Testis (tissue), 3 donors: ENCODE measurements around the gene PPP1R27. TPM values are rescaled to one million over a fixed set of nuclear protein-coding genes. Genes with fewer than 3 reads are reported as not detected.

Experiments used
- DNase-seq: peaks from one replicate; pipeline ENCODE4 v3.0.0-alpha.2; 2019
- H3K27ac ChIP-seq, 2 donors: fragments of 200-600 bp; sonication (generic); one replicate each; pipeline ENCODE4 v1.5.1; 2019
- H3K27me3 ChIP-seq: fragments of 200-600 bp; sonication (generic); one replicate; pipeline ENCODE4 v1.5.1; 2019
- H3K36me3 ChIP-seq: fragments of 200-600 bp; sonication (generic); one replicate; pipeline ENCODE4 v1.5.1; 2017; ENCODE audit warnings: low read depth; ENCODE audit errors: missing control alignments
- H3K4me1 ChIP-seq: fragments of 200-600 bp; sonication (generic); one replicate; pipeline ENCODE4 v1.5.1; 2019
- H3K4me3 ChIP-seq, 2 donors: fragments of 200-600 bp; sonication (generic); one replicate each; pipeline ENCODE4 v1.5.1; 2017 to 2019
- H3K9me3 ChIP-seq: fragments of 200-600 bp; sonication (generic); one replicate; pipeline ENCODE4 v1.5.1; 2017
- CTCF ChIP-seq, 3 experiments: fragments of 450-650 bp in 2 of 3; fragments of 200-600 bp in 1 of 3; sonication (generic) in 1 of 3; IDR thresholded peaks; one replicate each; pipeline ENCODE4 v1.5.1; 2016 to 2019; ENCODE audit warnings: antibody characterized with exemption in 3 of 3, mild to moderate bottlenecking in 2 of 3, moderate library complexity in 1 of 3
- POLR2A ChIP-seq: fragments of 450-650 bp; IDR thresholded peaks from one replicate; pipeline ENCODE4 v1.6.1; 2017; ENCODE audit warnings: antibody characterized with exemption, mild to moderate bottlenecking, moderate library complexity
- WGBS, 2 donors: methylation state at CpG; one replicate each; pipeline ENCODE4 v1.1.5; 2018; 5-methylcytosine and 5-hydroxymethylcytosine counted together
- intact Hi-C: fragments of 100-400 bp; cut with DNase I; formaldehyde crosslinking; loops from one replicate; pipeline ENCODE4 v1.15.1; 2023; ENCODE audit warnings: low total_unique reads
- polyA plus RNA-seq: library from polyadenylated mRNA; stranded (reverse); fragments of 350-450 nt; fragmentation: Illumina TruSeq; extraction: RNeasy Lipid Tissue Mini Kit (QIAGEN cat#74804); gene quantifications from one replicate; pipeline ENCODE4 v1.2.3, GENCODE V29; 2014; ENCODE audit warnings: low read depth, low replicate concordance; ENCODE audit not compliant: insufficient read depth
- total RNA-seq, 2 donors: library from RNA; depleted of rRNA; stranded (reverse); fragments of >200 nt; gene quantifications; one replicate each; pipeline ENCODE4 v1.2.3, GENCODE V29; 2016

PPP1R27 gene
- total and polyA plus RNA-seq, 3 donors from 2014 or later, result 1.6 to 7.5 (median 1.9) TPM

GRCh38 chr17:81846743-81847689 is 12.2 kb upstream of the PPP1R27 start:
- intact Hi-C loops, result no loop called here
- Histone ChIP-seq H3K36me3 (no peaks in the 10 kb centered on the region), H3K27ac (no peak overlapping the region), H3K9me3 (no peaks in the 10 kb centered on the region), H3K27me3 (no peaks in the 10 kb centered on the region), H3K4me1 (no peaks in the 10 kb centered on the region), H3K4me3 (no peak overlapping the region)
- TF ChIP-seq POLR2A (no peak), CTCF (IDR thresholded peaks at IDR 0.05) (no peak)
- WGBS, 2 donors, result 89 to 91% methylated on average over 13 to 24 of the region's 24 CpGs
- DNase-seq, result no peak

- H3K4me1 ChIP-seq, result no peaks in the 10 kb centered on the region
- no peak overlapping the region for H3K27ac ChIP-seq
- no peak for DNase-seq
- 93 to 95% methylated on average over 16 to 38 of the region's 38 CpGs for WGBS, 2 donors
- no peak overlapping the region for H3K4me3 ChIP-seq
- H3K36me3 ChIP-seq, result no peaks in the 10 kb centered on the region
- no peaks in the 10 kb centered on the region for H3K27me3 ChIP-seq
- intact Hi-C loops, result no loop called here
- no peaks in the 10 kb centered on the region for H3K9me3 ChIP-seq
- TF ChIP-seq CTCF (IDR thresholded peaks at IDR 0.05) (no peak), POLR2A (no peak)
These were observed 11.3 kb upstream of the PPP1R27 start for GRCh38 chr17:81845881-81846742.

GRCh38 chr17:81845361-81845760 is 10.5 kb upstream of the PPP1R27 start:
- TF ChIP-seq POLR2A, result no peak
- TF ChIP-seq CTCF (IDR thresholded peaks at IDR 0.05), result no peak
- Histone ChIP-seq H3K4me3 (no peak overlapping the region), H3K4me1 (no peaks in the 10 kb centered on the region), H3K9me3 (no peaks in the 10 kb centered on the region), H3K36me3 (no peaks in the 10 kb centered on the region), H3K27ac (no peak overlapping the region), H3K27me3 (no peaks in the 10 kb centered on the region)
- intact Hi-C loops, result no loop called here
- WGBS, 2 donors, result 84 to 94% methylated on average over 7 to 13 of the region's 13 CpGs
- DNase-seq, result no peak

- no peaks in the 10 kb centered on the region for H3K4me1 ChIP-seq
- TF ChIP-seq CTCF (IDR thresholded peaks at IDR 0.05) (no peak), POLR2A (no peak)
- no peaks in the 10 kb centered on the region for H3K36me3 ChIP-seq
- no peaks in the 10 kb centered on the region for H3K27me3 ChIP-seq
- H3K27ac ChIP-seq, result no peak overlapping the region
- H3K4me3 ChIP-seq, result no peak overlapping the region
- WGBS, 2 donors, result 88% methylated on average over 11 to 13 of the region's 13 CpGs
- no peak for DNase-seq
- intact Hi-C loops, result no loop called here
- no peaks in the 10 kb centered on the region for H3K9me3 ChIP-seq
These were observed 10.0 kb upstream of the PPP1R27 start for GRCh38 chr17:81844887-81845286.
